ENCODE measurements around the gene SEC24C. TPM values are rescaled to one million over a fixed set of nuclear protein-coding genes. Genes with fewer than 3 reads are reported as not detected.
"Not testable (repeated sequence)": the region's sequence is repeated elsewhere in the genome, so short reads cannot be mapped to it uniquely, and the experiment has no call there.

Gene SEC24C
- total RNA-seq, 1 donor from 2014 or later: 42.2 TPM

- DNase-seq: no peak
- no peaks in the 10 kb centered on the region for H3K27me3 ChIP-seq (ENCODE audit: low read depth)
- H3K36me3 ChIP-seq: peaks cover 45% of the 10 kb centered on the region
- H3K27ac ChIP-seq (replicated peaks): peak overlapping the region; percentile 50
- TF ChIP-seq CTCF (IDR thresholded peaks at IDR 0.05; ENCODE audit: borderline replicate concordance): no peak
- intact Hi-C loops (cut with micrococcal nuclease): no loop called here
- peaks cover 55% of the 10 kb centered on the region for H3K4me1 ChIP-seq
- H3K4me3 ChIP-seq: no peak overlapping the region
- no peaks in the 10 kb centered on the region for H3K9me3 ChIP-seq (replicated peaks)
Observed at GRCh38 chr10:73734796-73735305, 9.3 kb upstream of the SEC24C start.

- DNase-seq; intact Hi-C loops (cut with micrococcal nuclease); H3K27me3 ChIP-seq (ENCODE audit: low read depth): not testable (repeated sequence)
Observed at GRCh38 chr10:73740501-73741254, 3.5 kb upstream of the SEC24C start.

GRCh38 chr10:73742454-73742734 is 1.8 kb upstream of the SEC24C start:
- no peaks in the 10 kb centered on the region for H3K9me3 ChIP-seq (replicated peaks)
- intact Hi-C loops (cut with micrococcal nuclease): no loop called here
- no peaks in the 10 kb centered on the region for H3K27me3 ChIP-seq (ENCODE audit: low read depth)
- H3K27ac ChIP-seq (replicated peaks): no peak overlapping the region
- TF ChIP-seq CTCF (IDR thresholded peaks at IDR 0.05; ENCODE audit: borderline replicate concordance): no peak
- peaks cover 47% of the 10 kb centered on the region for H3K4me1 ChIP-seq
- no peak overlapping the region for H3K4me3 ChIP-seq
- peaks cover 12% of the 10 kb centered on the region for H3K36me3 ChIP-seq
- DNase-seq: no peak

More at GRCh38 chr10:73740501-73741254, 3.5 kb upstream of the SEC24C start:
- Histone ChIP-seq H3K36me3 (peaks cover 20% of the 10 kb centered on the region), H3K4me1 (peaks cover 32% of the 10 kb centered on the region)
- not testable (repeated sequence) for H3K9me3 ChIP-seq (replicated peaks); H3K4me3 ChIP-seq; H3K27ac ChIP-seq (replicated peaks)

GRCh38 chr10:73743327-73743904 is 756 bp upstream of the SEC24C start:
- no peaks in the 10 kb centered on the region for H3K9me3 ChIP-seq (replicated peaks)
- peaks cover 18% of the 10 kb centered on the region for H3K36me3 ChIP-seq
- peak overlapping the region; percentile 92 for H3K4me3 ChIP-seq
- intact Hi-C loops (cut with micrococcal nuclease): no loop called here
- H3K27ac ChIP-seq (replicated peaks): peak overlapping the region; percentile 93
- no peak for TF ChIP-seq CTCF (IDR thresholded peaks at IDR 0.05; ENCODE audit: borderline replicate concordance)
- DNase-seq: no peak
- H3K4me1 ChIP-seq: peaks cover 48% of the 10 kb centered on the region
- no peaks in the 10 kb centered on the region for H3K27me3 ChIP-seq (ENCODE audit: low read depth)

GRCh38 chr10:73744664-73744975 is 448 bp downstream of the SEC24C start:
- intact Hi-C loops (cut with micrococcal nuclease): no loop called here
- Histone ChIP-seq H3K4me3 (peak overlapping the region; percentile 92), H3K36me3 (peaks cover 30% of the 10 kb centered on the region), H3K9me3 (replicated peaks) (no peaks in the 10 kb centered on the region), H3K27ac (replicated peaks) (peak overlapping the region; percentile 93), H3K4me1 (peaks cover 60% of the 10 kb centered on the region), H3K27me3 (ENCODE audit: low read depth) (no peaks in the 10 kb centered on the region)
- no peak for DNase-seq
- TF ChIP-seq CTCF (IDR thresholded peaks at IDR 0.05; ENCODE audit: borderline replicate concordance): no peak

- Histone ChIP-seq H3K4me1 (peaks cover 75% of the 10 kb centered on the region), H3K9me3 (replicated peaks) (no peaks in the 10 kb centered on the region), H3K36me3 (peaks cover 51% of the 10 kb centered on the region), H3K4me3 (no peak overlapping the region), H3K27ac (replicated peaks) (no peak overlapping the region), H3K27me3 (ENCODE audit: low read depth) (no peaks in the 10 kb centered on the region)
- intact Hi-C loops (cut with micrococcal nuclease): no loop called here
- no peak for DNase-seq
- TF ChIP-seq CTCF (IDR thresholded peaks at IDR 0.05; ENCODE audit: borderline replicate concordance): no peak
Observed at GRCh38 chr10:73746721-73747120, 2.5 kb downstream of the SEC24C start.

All from left ventricle myocardium inferior (tissue), 1 donor.